ENCODE data around the gene MAPK9.

The MAPK9 gene

GRCh38 chr5:180201051-180201987, 90.6 kb downstream of the MAPK9 start:
- peak; percentile 54 for DNase-seq

- DNase-seq = no peak
Observed at GRCh38 chr5:180199390-180199789, 92.5 kb downstream of the MAPK9 start.

- no peak for DNase-seq
Observed at GRCh38 chr5:180198208-180198607, 93.7 kb downstream of the MAPK9 start.

GRCh38 chr5:180197016-180197702, 94.7 kb downstream of the MAPK9 start:
- DNase-seq = no peak

GRCh38 chr5:180194410-180195345, 97.2 kb downstream of the MAPK9 start:
- no peak for DNase-seq

- no peak for DNase-seq
Observed at GRCh38 chr5:180193749-180194375, 98.0 kb downstream of the MAPK9 start.

GRCh38 chr5:180191716-180192115, 100.2 kb downstream of the MAPK9 start:
- DNase-seq = no peak

GRCh38 chr5:180187767-180188166, 104.1 kb downstream of the MAPK9 start:
- DNase-seq = no peak
